HL-60 (cell line): ENCODE data around the gene ADIRF.

Experiments used
- DNase-seq, 2 experiments: peaks; one replicate each; pipeline ENCODE4 v3.0.0-alpha.2; 2010 to 2020; ENCODE audit warnings: low read depth in 1 of 2, low spot score in 1 of 2
- H3K27ac ChIP-seq: fragments of 250-450 bp; sonication (Bioruptor Pico); replicated peaks from 2 replicates; pipeline ENCODE4 v1.5.1; 2020; ENCODE audit warnings: mild to moderate bottlenecking, moderate library complexity
- H3K27me3 ChIP-seq: fragments of 250-450 bp; sonication (Bioruptor Pico); 2 replicates; pipeline ENCODE4 v1.5.1; 2021; ENCODE audit warnings: mild to moderate bottlenecking, moderate library complexity; ENCODE audit not compliant: insufficient read depth, poor library complexity, severe bottlenecking
- H3K4me3 ChIP-seq: replicated peaks from 2 replicates; pipeline ENCODE4 v1.5.1; 2011; ENCODE audit warnings: mild to moderate bottlenecking, control low read depth, low read length; ENCODE audit not compliant: insufficient read depth
- CTCF ChIP-seq: IDR thresholded peaks from one replicate; pipeline ENCODE4 v1.5.1; 2011; ENCODE audit warnings: low read length, control low read depth, inconsistent platforms; ENCODE audit not compliant: insufficient read depth
- GABPA ChIP-seq: IDR thresholded peaks from 2 replicates; pipeline ENCODE4 v1.6.1; 2012; ENCODE audit warnings: low read depth
- POLR2AphosphoS5 ChIP-seq: IDR thresholded peaks from 2 replicates; pipeline ENCODE4 v1.6.1; 2012; ENCODE audit warnings: low read depth
- SPI1 ChIP-seq: IDR thresholded peaks from 2 replicates; pipeline ENCODE4 v1.6.1; 2012; ENCODE audit warnings: low read depth, mild to moderate bottlenecking, borderline replicate concordance
- TF ChIP-seq, protein P1 (sequence below): IDR thresholded peaks from 2 replicates; pipeline ENCODE4 v1.6.1; 2012; ENCODE audit warnings: low read depth; ENCODE audit not compliant: insufficient replicate concordance

Gene ADIRF

GRCh38 chr10:86956848-86957448, 11.3 kb upstream of the ADIRF start:
- no peak for DNase-seq
- Histone ChIP-seq H3K27me3 (no peaks in the 10 kb centered on the region), H3K4me3 (no peak overlapping the region), H3K27ac (no peak overlapping the region)
- TF ChIP-seq GABPA, result no peak
- TF ChIP-seq, protein P1, sequence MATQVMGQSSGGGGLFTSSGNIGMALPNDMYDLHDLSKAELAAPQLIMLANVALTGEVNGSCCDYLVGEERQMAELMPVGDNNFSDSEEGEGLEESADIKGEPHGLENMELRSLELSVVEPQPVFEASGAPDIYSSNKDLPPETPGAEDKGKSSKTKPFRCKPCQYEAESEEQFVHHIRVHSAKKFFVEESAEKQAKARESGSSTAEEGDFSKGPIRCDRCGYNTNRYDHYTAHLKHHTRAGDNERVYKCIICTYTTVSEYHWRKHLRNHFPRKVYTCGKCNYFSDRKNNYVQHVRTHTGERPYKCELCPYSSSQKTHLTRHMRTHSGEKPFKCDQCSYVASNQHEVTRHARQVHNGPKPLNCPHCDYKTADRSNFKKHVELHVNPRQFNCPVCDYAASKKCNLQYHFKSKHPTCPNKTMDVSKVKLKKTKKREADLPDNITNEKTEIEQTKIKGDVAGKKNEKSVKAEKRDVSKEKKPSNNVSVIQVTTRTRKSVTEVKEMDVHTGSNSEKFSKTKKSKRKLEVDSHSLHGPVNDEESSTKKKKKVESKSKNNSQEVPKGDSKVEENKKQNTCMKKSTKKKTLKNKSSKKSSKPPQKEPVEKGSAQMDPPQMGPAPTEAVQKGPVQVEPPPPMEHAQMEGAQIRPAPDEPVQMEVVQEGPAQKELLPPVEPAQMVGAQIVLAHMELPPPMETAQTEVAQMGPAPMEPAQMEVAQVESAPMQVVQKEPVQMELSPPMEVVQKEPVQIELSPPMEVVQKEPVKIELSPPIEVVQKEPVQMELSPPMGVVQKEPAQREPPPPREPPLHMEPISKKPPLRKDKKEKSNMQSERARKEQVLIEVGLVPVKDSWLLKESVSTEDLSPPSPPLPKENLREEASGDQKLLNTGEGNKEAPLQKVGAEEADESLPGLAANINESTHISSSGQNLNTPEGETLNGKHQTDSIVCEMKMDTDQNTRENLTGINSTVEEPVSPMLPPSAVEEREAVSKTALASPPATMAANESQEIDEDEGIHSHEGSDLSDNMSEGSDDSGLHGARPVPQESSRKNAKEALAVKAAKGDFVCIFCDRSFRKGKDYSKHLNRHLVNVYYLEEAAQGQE, result no peak
- TF ChIP-seq SPI1, result no peak

DNA sequence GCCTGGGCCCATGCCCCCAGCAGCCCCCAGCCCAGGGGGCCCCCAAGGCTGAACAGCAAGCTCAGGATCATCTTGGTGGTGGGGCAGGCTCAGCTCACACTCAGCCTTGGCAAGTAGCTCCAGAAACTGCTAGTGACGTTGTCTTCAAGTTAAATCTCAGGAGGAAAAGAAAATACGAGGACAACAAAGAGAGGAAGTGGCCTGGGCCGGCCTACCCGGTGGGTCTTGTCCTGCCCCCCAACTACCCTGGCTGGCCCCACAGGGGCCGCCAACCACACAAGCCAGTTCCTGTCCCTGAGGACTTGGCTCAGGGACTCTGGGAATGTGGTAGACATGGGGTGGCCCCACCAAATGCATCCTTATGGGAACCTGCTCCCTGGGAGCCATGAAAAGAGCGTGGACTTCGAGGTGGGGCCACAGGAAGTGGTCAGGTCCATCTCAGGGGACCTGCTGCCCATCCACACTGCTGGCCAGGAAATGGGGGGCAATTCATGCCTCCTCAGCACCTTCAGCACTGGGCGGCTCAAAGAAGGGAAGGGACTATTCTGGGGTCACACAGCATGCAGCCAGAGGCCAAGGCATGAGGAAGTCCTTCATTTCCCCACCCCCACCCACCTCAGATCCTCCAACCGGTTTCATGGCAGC, 10.7 kb upstream of the ADIRF start, which contains the start of gene MMRN2:
TSS of gene MMRN2 (minus strand) at position 145 of the 645 bp plus-strand sequence. CDS start at position 71, 74 bp downstream.
- H3K27ac ChIP-seq, result no peak within 1 kb of the TSS
- no peaks in the 10 kb centered on the region for H3K27me3 ChIP-seq
- TF ChIP-seq POLR2AphosphoS5, result no peak
- no peak for TF ChIP-seq CTCF
- no peak for TF ChIP-seq SPI1
- TF ChIP-seq, protein P1, result no peak
- TF ChIP-seq GABPA, result no peak
- DNase-seq, result no peak
- no peak within 1 kb of the TSS for H3K4me3 ChIP-seq

DNA sequence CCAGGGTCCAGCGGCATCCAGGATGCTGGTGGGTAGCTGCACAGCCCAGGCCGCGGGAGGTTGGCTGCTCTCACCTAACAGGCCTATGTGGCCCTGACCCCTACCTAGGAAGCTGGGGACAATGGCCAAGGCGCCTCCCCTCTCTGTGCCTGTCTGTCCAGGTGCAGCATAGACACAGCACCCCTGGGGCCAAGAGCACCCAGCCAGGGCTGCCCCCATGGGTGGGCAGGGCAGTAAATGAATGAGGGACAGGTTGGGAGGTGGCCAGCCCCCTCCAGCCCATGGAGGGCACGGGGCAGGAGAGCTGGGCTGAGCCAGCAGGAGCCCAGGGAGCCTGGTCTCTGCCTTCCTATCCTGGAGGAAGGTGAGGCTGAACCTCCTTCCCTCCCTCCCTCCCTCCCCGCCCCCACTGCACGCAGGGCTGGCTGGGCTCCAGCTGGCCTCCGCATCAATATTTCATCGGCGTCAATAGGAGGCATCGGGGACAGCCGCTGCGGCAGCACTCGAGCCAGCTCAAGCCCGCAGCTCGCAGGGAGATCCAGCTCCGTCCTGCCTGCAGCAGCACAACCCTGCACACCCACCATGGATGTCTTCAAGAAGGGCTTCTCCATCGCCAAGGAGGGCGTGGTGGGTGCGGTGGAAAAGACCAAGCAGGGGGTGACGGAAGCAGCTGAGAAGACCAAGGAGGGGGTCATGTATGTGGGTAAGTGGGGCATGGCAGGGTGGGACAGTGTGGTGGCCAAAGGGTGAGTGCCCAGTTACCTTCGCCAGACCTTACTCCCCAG, 10.0 kb upstream of the ADIRF start, which contains the start of gene SNCG:
TSS of gene SNCG (plus strand) at position 484 of the 785 bp plus-strand sequence. CDS start at position 583, 99 bp downstream.
- TF ChIP-seq POLR2AphosphoS5, result no peak
- TF ChIP-seq GABPA, result no peak
- no peak for TF ChIP-seq SPI1
- no peak for TF ChIP-seq CTCF
- Histone ChIP-seq H3K4me3 (no peak within 1 kb of the TSS), H3K27ac (no peak within 1 kb of the TSS)

More for the DNA sequence above, 10.0 kb upstream of the ADIRF start, which contains the start of gene SNCG:
- no peaks in the 10 kb centered on the region for H3K27me3 ChIP-seq
- no peak for DNase-seq
